CD8-positive, alpha-beta memory T cell (primary cell): ENCODE measurements around the gene STAP2. TPM values are rescaled to one million over a fixed set of nuclear protein-coding genes. Genes with fewer than 3 reads are reported as not detected.

Source experiments
- CTCF ChIA-PET: fragments of 350-600 bp; sonication (Branson Sonifier 250); formaldehyde crosslinking; loops from one replicate; lab custom pipeline; 2021; ENCODE audit warnings: antibody characterized with exemption; lab: Charles Lee
- POLR2A ChIA-PET: fragments of 350-600 bp; sonication (Branson Sonifier 250); formaldehyde crosslinking; loops from one replicate; lab custom pipeline; 2021; ENCODE audit warnings: antibody characterized with exemption; lab: Charles Lee
- DNase-seq, 5 donors: peaks; one replicate each; pipeline versions ENCODE4 v3.0.0 to v3.0.0-alpha.2; 2020 to 2022; ENCODE audit warnings: mixed read lengths in 1 of 5
- H3K27ac ChIP-seq: one replicate; pipeline ENCODE4 v1.7.0; 2013; ENCODE audit warnings: low read depth, mild to moderate bottlenecking, low read length, moderate library complexity
- H3K27me3 ChIP-seq: 2 replicates; pipeline ENCODE4 v1.7.0; 2013; ENCODE audit warnings: low read length, mild to moderate bottlenecking; ENCODE audit not compliant: insufficient read depth, poor library complexity, severe bottlenecking
- H3K36me3 ChIP-seq: 2 replicates; pipeline ENCODE4 v1.7.0; 2013; ENCODE audit warnings: mild to moderate bottlenecking, low read length, moderate library complexity; ENCODE audit not compliant: insufficient read depth
- H3K4me1 ChIP-seq: 2 replicates; pipeline ENCODE4 v1.7.0; 2013; ENCODE audit warnings: mild to moderate bottlenecking, low read length, moderate library complexity; ENCODE audit not compliant: insufficient read depth
- H3K4me3 ChIP-seq: 2 replicates; pipeline ENCODE4 v1.7.0; 2013; ENCODE audit warnings: mild to moderate bottlenecking, low read length
- H3K9me3 ChIP-seq: 2 replicates; pipeline ENCODE4 v1.7.0; 2013; ENCODE audit warnings: mild to moderate bottlenecking, low read length
- H3K27ac Mint-ChIP-seq, 8 donors: one replicate each; pipeline ENCODE4 v1.8.0; 2020 to 2021; ENCODE audit warnings: mixed read lengths in 8 of 8, mild to moderate bottlenecking in 6 of 8, inconsistent platforms in 3 of 8, moderate library complexity in 3 of 8
- H3K27me3 Mint-ChIP-seq, 2 donors: one replicate each; pipeline ENCODE4 v1.8.0; 2020 to 2021; ENCODE audit warnings: mixed read lengths in 2 of 2, mild to moderate bottlenecking in 1 of 2, moderate library complexity in 1 of 2
- H3K36me3 Mint-ChIP-seq, 3 donors: one replicate each; pipeline ENCODE4 v1.8.0; 2020 to 2021; ENCODE audit warnings: mixed read lengths in 3 of 3, inconsistent platforms in 1 of 3, mild to moderate bottlenecking in 1 of 3
- H3K4me1 Mint-ChIP-seq, 3 donors: one replicate each; pipeline ENCODE4 v1.8.0; 2020 to 2021; ENCODE audit warnings: mixed read lengths in 3 of 3, inconsistent platforms in 1 of 3, mild to moderate bottlenecking in 1 of 3
- H3K4me3 Mint-ChIP-seq, 7 donors: one replicate each; pipeline ENCODE4 v1.8.0; 2020 to 2021; ENCODE audit warnings: mixed read lengths in 7 of 7, mild to moderate bottlenecking in 6 of 7, moderate library complexity in 4 of 7, inconsistent platforms in 2 of 7
- H3K9me3 Mint-ChIP-seq, 5 donors: one replicate each; pipeline ENCODE4 v1.8.0; 2020 to 2022; ENCODE audit warnings: mixed read lengths in 5 of 5, mild to moderate bottlenecking in 3 of 5, moderate library complexity in 2 of 5, inconsistent platforms in 1 of 5
- polyA plus RNA-seq: library from polyadenylated mRNA; unstranded; fragments of 300-500 nt; fragmentation: Illumina TruSeq; gene quantifications from one replicate; pipeline ENCODE4 v1.2.3, GENCODE V29; 2021
- total RNA-seq, 2 experiments: library from RNA; stranded (reverse); gene quantifications; one replicate each; pipeline ENCODE4 v1.2.3, GENCODE V29; 2021

Gene STAP2, protein sequence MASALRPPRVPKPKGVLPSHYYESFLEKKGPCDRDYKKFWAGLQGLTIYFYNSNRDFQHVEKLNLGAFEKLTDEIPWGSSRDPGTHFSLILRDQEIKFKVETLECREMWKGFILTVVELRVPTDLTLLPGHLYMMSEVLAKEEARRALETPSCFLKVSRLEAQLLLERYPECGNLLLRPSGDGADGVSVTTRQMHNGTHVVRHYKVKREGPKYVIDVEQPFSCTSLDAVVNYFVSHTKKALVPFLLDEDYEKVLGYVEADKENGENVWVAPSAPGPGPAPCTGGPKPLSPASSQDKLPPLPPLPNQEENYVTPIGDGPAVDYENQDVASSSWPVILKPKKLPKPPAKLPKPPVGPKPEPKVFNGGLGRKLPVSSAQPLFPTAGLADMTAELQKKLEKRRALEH
- total RNA-seq (1 to 10 TPM; 3.9 to 6.1 TPM), polyA plus RNA-seq (1.8 TPM)

DNA sequence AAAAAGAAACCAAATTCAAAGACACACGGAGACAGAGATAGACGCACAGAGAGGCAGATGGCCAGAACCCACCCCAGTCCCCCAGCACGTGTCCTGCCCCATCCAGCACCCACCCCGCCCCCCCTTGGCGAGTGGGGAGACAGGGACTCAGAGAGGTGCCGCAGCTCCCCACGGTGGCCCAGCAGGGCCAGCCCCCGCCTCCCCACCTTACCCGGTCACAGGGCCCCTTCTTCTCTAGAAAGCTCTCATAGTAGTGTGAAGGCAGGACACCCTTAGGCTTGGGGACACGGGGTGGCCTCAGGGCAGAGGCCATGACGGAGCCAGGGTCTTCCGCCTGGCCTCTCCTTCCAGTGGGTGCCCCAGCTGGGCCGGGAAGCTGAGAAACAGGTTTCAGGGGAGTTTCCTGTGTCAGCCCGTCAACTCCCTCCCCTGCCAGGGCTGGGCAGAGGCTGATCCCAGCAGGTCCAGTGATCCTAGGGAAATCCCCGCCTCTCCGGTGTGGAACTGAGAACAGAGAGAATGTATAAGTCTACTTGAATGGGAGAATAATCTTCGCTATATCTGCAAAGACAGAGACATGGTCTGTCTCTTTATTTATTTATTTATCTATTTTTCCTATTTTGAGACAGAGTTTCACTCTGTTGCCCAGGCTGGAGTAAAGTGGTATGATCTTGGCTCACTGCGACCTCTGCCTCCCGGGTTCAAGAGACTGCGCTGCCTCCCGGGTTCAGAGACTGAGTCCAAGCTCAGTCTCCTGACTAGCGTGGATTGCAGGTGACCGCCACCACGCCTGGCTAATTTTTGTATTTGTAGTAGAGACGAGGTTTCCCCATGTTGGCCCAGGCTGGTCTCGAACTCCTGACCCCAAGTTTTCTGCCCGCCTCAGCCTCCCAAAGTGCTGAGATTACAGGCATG, at the start of gene STAP2:
Gene STAP2 (minus strand): TSS at position 387 of the 915 bp plus-strand sequence. CDS start 74 bp downstream, at position 313.
- peaks cover 0 to 4% (median 0%) of the 10 kb centered on the region in 3 donors for H3K36me3 Mint-ChIP-seq
- Histone ChIP-seq H3K27me3 (no peaks in the 10 kb centered on the region), H3K4me3 (peak within 1 kb of the TSS; percentile 66), H3K9me3 (no peaks in the 10 kb centered on the region), H3K27ac (peak within 1 kb of the TSS; percentile 57), H3K4me1 (peaks cover 14% of the 10 kb centered on the region), H3K36me3 (no peaks in the 10 kb centered on the region)
- peaks cover 25 to 33% (median 33%) of the 10 kb centered on the region in 3 donors for H3K4me1 Mint-ChIP-seq
- peak within 1 kb of the TSS; percentile 70 to 91 (median 79) for H3K4me3 Mint-ChIP-seq
- DNase-seq, result peak in 1 of 5 donors; percentile 17
- ChIA-PET POLR2A (interaction anchor here (0.5 to 0.8 kb wide), 2 partner anchors 14 to 106 kb away, joined by 3 to 4 read pairs; no protein-coding TSS in a partner anchor), CTCF (interaction anchor here (1.0 to 2.5 kb wide), 2 partner anchors 64 to 71 kb away, joined by 3 to 8 read pairs; partner anchors contain the start of gene CHAF1A)
- H3K27ac Mint-ChIP-seq, result peak within 1 kb of the TSS in 7 of 8 donors; percentile 29 to 88 (median 77)
- H3K9me3 Mint-ChIP-seq, result no peaks in the 10 kb centered on the region
- peaks cover 0 to 3% of the 10 kb centered on the region in 2 donors for H3K27me3 Mint-ChIP-seq

DNA sequence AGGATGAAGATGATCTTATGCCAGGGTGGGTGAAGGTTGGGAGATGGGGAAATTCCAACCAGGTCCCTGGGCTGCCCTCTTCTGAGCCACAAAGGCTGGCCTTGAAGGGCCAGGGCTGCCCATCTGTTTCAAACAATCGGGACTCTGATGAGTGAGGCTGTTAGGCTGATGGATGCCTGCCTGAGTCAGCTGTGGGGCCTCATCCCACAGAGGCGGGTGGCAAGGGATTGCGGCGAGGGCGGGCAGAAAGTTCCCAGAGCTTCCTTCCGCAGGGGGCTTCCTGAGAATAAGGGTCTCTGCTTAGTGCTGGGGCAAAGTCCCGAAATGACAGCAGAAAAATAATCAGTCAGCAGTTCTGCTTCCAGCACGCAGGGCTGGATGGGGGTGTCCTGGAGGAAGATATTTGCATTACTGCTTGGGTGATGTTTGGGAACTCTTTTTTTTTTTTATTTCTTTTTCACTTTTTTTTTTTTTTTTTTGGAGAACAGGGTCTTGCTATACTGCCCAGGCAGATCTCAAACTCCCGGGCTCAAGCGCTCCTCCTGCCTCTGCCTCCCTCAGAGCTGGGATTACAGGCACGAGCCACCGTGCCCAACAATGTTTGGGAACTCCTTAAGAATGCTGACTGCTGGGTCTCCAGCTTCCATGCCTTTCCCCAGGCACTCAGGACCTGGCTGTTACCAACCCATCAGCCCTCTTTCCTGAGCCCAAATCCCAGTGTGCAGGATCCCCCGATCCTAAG, 47.6 kb upstream of the STAP2 start:
- peak overlapping the region in 1 of 8 donors; percentile 23 for H3K27ac Mint-ChIP-seq
- H3K36me3 ChIP-seq, result no peaks in the 10 kb centered on the region

DNA sequence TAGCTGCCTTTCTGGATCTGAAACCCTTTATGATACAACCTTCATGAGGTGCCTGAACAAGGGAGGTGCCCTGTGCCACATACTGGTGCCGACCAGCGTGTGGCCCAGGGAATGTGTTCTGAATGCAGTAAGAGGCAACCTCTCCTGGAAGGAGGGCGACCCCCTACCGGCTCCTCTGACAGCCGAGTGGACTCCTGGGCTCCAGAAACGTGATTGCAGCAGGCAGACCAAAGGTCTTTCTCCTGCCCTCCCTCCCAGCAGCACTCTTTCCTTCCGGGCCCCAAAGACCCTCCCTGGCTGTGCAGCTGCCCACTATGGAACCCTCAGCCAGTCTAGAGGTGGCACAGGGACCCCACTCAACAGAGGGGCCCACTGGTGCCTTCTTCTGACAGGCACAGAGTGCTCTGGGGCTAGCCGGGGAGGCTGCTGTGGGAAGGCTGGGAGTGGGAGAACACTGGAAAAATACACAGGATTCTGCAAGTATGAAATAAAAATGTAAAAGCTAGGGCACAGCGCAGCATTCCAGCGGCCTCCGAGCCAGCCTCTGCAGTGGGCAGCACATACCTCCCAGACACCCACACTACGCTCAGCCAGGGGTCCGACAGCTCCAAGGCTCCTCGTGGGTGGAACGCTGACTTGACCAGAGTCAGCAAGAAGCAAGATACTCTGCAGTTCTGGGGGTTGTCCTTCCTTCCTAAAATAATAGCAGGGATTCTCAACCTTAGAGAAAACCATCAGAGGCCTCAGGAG, 46.8 kb upstream of the STAP2 start:
- DNase-seq, result no peak
- H3K9me3 ChIP-seq, result no peaks in the 10 kb centered on the region
- Mint-ChIP-seq H3K27me3 (no peaks in the 10 kb centered on the region), H3K4me1 (peaks cover 23 to 45% (median 24%) of the 10 kb centered on the region in 3 donors), H3K9me3 (no peaks in the 10 kb centered on the region), H3K4me3 (peak overlapping the region in 1 of 7 donors; percentile 18), H3K36me3 (peaks cover 0 to 54% (median 3%) of the 10 kb centered on the region in 3 donors), H3K27ac (peak overlapping the region in 2 of 8 donors; percentile 17 to 83)
- peaks cover 18% of the 10 kb centered on the region for H3K4me1 ChIP-seq
- ChIA-PET POLR2A (no interaction called here), CTCF (interaction anchor here (1.7 kb wide), 1 partner anchor 32 kb away, joined by 3 read pairs; no protein-coding TSS in a partner anchor)
- H3K27me3 ChIP-seq, result no peaks in the 10 kb centered on the region
- H3K36me3 ChIP-seq, result no peaks in the 10 kb centered on the region
- no peak overlapping the region for H3K27ac ChIP-seq
- H3K4me3 ChIP-seq, result no peak overlapping the region

More for the DNA sequence above, 47.6 kb upstream of the STAP2 start:
- ChIA-PET CTCF (interaction anchor here (1.0 kb wide), 1 partner anchor 16 kb away, joined by 3 read pairs; no protein-coding TSS in a partner anchor), POLR2A (no interaction called here)
- Mint-ChIP-seq H3K4me3 (no peak overlapping the region), H3K27me3 (no peaks in the 10 kb centered on the region), H3K4me1 (peaks cover 19 to 45% (median 22%) of the 10 kb centered on the region in 3 donors), H3K36me3 (peaks cover 0 to 57% (median 3%) of the 10 kb centered on the region in 3 donors), H3K9me3 (no peaks in the 10 kb centered on the region)
- H3K4me3 ChIP-seq, result no peak overlapping the region
- DNase-seq, result no peak
- peaks cover 19% of the 10 kb centered on the region for H3K4me1 ChIP-seq
- no peak overlapping the region for H3K27ac ChIP-seq
- H3K27me3 ChIP-seq, result no peaks in the 10 kb centered on the region
- H3K9me3 ChIP-seq, result no peaks in the 10 kb centered on the region

DNA sequence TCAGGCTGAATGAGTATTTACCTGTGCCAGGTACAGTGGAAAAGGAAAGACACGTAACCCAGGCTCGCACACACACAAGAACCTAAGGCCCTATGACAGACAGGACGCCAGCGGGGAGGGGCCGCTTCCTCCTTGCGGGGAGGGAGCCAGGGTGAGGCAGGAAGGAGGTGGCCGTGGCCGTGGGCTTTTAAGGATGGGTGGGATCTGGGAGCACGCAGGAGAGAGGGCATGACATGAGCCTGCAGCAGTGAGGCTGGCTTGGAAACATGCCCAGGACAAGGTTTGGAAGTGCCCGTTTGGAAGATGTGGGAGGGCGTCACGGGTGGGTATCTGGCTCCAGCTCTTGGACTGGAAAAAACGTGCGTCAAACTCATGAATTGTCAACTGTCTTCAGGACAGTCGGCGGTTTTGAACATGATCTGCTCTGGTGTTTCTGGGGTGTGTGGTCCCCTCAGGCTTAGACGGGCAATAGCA, 41.7 kb upstream of the STAP2 start:
- H3K4me3 ChIP-seq, result peak overlapping the region; percentile 27
- no peaks in the 10 kb centered on the region for H3K27me3 ChIP-seq
- H3K27ac ChIP-seq, result peak overlapping the region; percentile 40
- ChIA-PET CTCF (interaction anchor here (0.6 to 1.6 kb wide), 4 partner anchors 13 to 38 kb away, joined by 3 to 5 read pairs (median 4); no protein-coding TSS in a partner anchor), POLR2A (interaction anchor here (1.1 to 1.9 kb wide), 3 partner anchors 10 to 38 kb away, joined by 3 to 6 read pairs (median 4); partner anchors contain the start of gene SH3GL1)
- H3K9me3 Mint-ChIP-seq, result no peaks in the 10 kb centered on the region
- H3K36me3 Mint-ChIP-seq, result peaks cover 0 to 20% (median 0%) of the 10 kb centered on the region in 3 donors
- peaks cover 45% of the 10 kb centered on the region for H3K4me1 ChIP-seq
- H3K9me3 ChIP-seq, result no peaks in the 10 kb centered on the region
- H3K27me3 Mint-ChIP-seq, result no peaks in the 10 kb centered on the region
- no peaks in the 10 kb centered on the region for H3K36me3 ChIP-seq
- peaks cover 45 to 72% (median 46%) of the 10 kb centered on the region in 3 donors for H3K4me1 Mint-ChIP-seq
- peak; percentile 42 to 72 (median 58) for DNase-seq
- H3K4me3 Mint-ChIP-seq, result peak overlapping the region; percentile 40 to 94 (median 87)
- peak overlapping the region; percentile 86 to 99 (median 96) for H3K27ac Mint-ChIP-seq

DNA sequence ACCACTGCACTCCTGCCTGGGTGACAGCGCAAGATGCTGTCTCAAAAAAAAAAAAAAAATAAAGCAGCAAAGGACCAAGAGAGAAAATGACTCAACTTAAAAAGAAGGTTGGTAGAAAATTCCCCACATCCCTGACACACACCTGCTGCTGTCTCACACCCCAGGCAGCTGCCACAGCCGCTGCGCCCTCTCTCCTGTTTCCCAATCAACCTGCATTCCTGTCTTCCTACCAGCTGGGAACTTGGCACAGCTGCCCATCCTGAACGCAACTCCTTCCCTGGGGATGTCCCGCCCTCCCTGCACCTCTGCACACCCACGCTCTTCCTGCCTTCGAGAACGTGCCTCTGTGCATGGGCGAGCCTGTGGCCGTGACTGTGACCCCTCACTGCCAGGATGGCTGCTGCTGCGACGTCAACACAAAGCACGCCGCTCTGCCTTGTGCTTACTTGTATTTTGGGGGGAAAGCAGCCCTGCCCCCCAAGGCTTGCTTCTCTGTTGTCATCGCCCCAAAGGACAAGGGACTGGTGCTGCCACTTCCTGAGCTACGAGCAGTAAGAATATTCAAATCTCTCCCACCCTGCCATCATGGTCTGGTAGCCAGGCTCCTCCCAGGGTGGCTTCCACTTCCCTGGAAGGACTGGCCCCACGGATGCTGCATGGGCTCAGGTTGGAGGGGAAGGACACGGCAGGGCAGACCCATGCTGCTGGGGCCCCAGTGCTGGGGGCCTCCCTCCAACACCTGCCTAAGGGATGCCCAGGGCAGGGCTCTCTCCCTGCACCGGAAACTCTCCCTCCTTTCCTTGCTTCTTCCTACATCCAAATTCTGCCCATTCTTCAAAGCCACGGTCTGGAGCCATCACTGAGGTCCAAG, 41.0 kb upstream of the STAP2 start:
- CTCF ChIA-PET, result interaction anchor here (0.6 to 1.6 kb wide), 5 partner anchors 10 to 38 kb away, joined by 3 to 5 read pairs (median 4); no protein-coding TSS in a partner anchor
- H3K36me3 Mint-ChIP-seq, result peaks cover 0 to 17% (median 0%) of the 10 kb centered on the region in 3 donors
- peaks cover 44 to 72% (median 46%) of the 10 kb centered on the region in 3 donors for H3K4me1 Mint-ChIP-seq

DNA sequence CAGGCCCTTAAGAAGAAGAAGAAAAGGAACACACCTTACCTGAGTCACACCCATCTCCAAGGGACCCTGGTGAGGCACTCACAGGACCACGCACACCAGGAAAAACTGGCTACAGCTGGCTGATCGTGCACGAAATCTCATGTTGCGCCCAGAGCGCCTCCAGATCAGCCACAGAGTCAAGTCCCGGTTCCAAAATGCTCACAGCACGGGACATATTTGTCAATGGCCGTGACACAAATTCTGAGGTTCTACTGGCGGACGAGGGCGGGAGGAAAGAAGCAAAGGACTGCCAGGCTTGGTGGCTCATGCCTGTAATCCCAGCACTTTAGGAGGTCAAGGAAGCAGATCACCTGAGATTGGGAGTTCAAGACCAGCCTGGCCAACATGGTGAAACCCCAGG, 40.3 kb upstream of the STAP2 start:
- Histone ChIP-seq H3K4me1 (peaks cover 50% of the 10 kb centered on the region), H3K27me3 (no peaks in the 10 kb centered on the region), H3K4me3 (no peak overlapping the region), H3K9me3 (no peaks in the 10 kb centered on the region), H3K36me3 (no peaks in the 10 kb centered on the region), H3K27ac (no peak overlapping the region)
- Mint-ChIP-seq H3K36me3 (peaks cover 0 to 12% (median 0%) of the 10 kb centered on the region in 3 donors), H3K27me3 (no peaks in the 10 kb centered on the region), H3K9me3 (no peaks in the 10 kb centered on the region), H3K4me3 (peak overlapping the region in 6 of 7 donors; percentile 20 to 94 (median 87)), H3K4me1 (peaks cover 45 to 74% (median 48%) of the 10 kb centered on the region in 3 donors), H3K27ac (peak overlapping the region in 7 of 8 donors; percentile 86 to 99 (median 97))
- ChIA-PET POLR2A (interaction anchor here (1.3 kb wide), 1 partner anchor 9 kb away, joined by 4 read pairs; no protein-coding TSS in a partner anchor), CTCF (interaction anchor here (0.9 kb wide), 1 partner anchor 9 kb away, joined by 4 read pairs; no protein-coding TSS in a partner anchor)
- DNase-seq, result no peak

More for the DNA sequence above, 41.0 kb upstream of the STAP2 start:
- Histone ChIP-seq H3K36me3 (no peaks in the 10 kb centered on the region), H3K9me3 (no peaks in the 10 kb centered on the region), H3K4me3 (peak overlapping the region; percentile 27), H3K27ac (peak overlapping the region; percentile 40), H3K27me3 (no peaks in the 10 kb centered on the region), H3K4me1 (peaks cover 45% of the 10 kb centered on the region)
- H3K27me3 Mint-ChIP-seq, result no peaks in the 10 kb centered on the region
- peak overlapping the region; percentile 40 to 94 (median 87) for H3K4me3 Mint-ChIP-seq
- peak in 2 of 5 donors; percentile 17 to 56 for DNase-seq
- peak overlapping the region; percentile 86 to 99 (median 96) for H3K27ac Mint-ChIP-seq
- H3K9me3 Mint-ChIP-seq, result no peaks in the 10 kb centered on the region
- POLR2A ChIA-PET, result interaction anchor here (1.1 to 1.9 kb wide), 3 partner anchors 10 to 37 kb away, joined by 3 to 6 read pairs (median 4); partner anchors contain the start of gene SH3GL1
